ENCODE data around the gene PYROXD2. TPM values are rescaled to one million over a fixed set of nuclear protein-coding genes. Genes with fewer than 3 reads are reported as not detected.

The PYROXD2 gene
- total and polyA plus RNA-seq, 2 of the 8 experiments (the other 6 are each of a cell fraction or from before 2014, with no cell fraction given), result 3.2 to 5.4 TPM

GRCh38 chr10:98424295-98425254 lies 9.6 kb upstream of the PYROXD2 start:
- no peak overlapping the region for H3K27ac ChIP-seq (ENCODE audit: low read depth, low read length)
- no peak overlapping the region for H2BK12ac ChIP-seq (ENCODE audit: low read depth, low read length)
- no peak overlapping the region for H2AK5ac ChIP-seq (ENCODE audit: low read depth, low read length)
- H3K9ac ChIP-seq (replicated peaks in 1 of 4; ENCODE audit: extremely low read depth in 1 of 4, low read depth in 3 of 4, low read length in 3 of 4), result no peak overlapping the region
- CTCF ChIA-PET (ENCODE audit: partially characterized antibody), result interaction anchor here (0.5 to 6.6 kb wide), 62 partner anchors 10 to 863 kb away, joined by 3 to 69 read pairs (median 4); partner anchors contain the start of genes LOXL4 and PYROXD2
- no peak overlapping the region for H3K23ac ChIP-seq (ENCODE audit: insufficient read length)
- no peak overlapping the region for H3K4me2 ChIP-seq (ENCODE audit: insufficient read depth in 1 of 2, low read depth in 2 of 2, low read length in 2 of 2)
- POLR2A ChIA-PET (ENCODE audit: partially characterized antibody), result interaction anchor here (1.4 to 2.5 kb wide), 3 partner anchors 10 to 64 kb away, joined by 3 to 11 read pairs (median 11); partner anchors contain the start of gene PYROXD2
- H2AFZ ChIP-seq (ENCODE audit: low read length), result no peak overlapping the region
- H3K23me2 ChIP-seq (ENCODE audit: low read depth, low read length), result no peaks in the 10 kb centered on the region
- peaks cover 0 to 2% of the 10 kb centered on the region in 2 experiments for H4K20me1 ChIP-seq (replicated peaks in 1 of 2; ENCODE audit: control insufficient read depth in 1 of 2, insufficient read depth in 2 of 2, low read length in 2 of 2)
- H3K4me3 ChIP-seq (ENCODE audit: extremely low read depth in 1 of 4, insufficient read depth in 2 of 4, low read depth in 3 of 4, low read length in 4 of 4), result no peak overlapping the region
- H3K4ac ChIP-seq (replicated peaks; ENCODE audit: insufficient read length, low read depth, low read length), result no peak overlapping the region
- no peak overlapping the region for H2BK20ac ChIP-seq (ENCODE audit: low read length)
- 87% methylated on average over 21 of the region's 23 CpGs; no CpG with 5 or more reads in 1 of the 2 experiments for WGBS, 2 experiments (ENCODE audit: extremely low coverage in 1 of 2, insufficient coverage in 1 of 2, insufficient read length in 1 of 2, insufficient replicate concordance in 2 of 2, low coverage in 1 of 2, low lambda C conversion rate in 2 of 2, missing lambda C conversion rate in 1 of 2)
- no peak overlapping the region for H3K56ac ChIP-seq (replicated peaks; ENCODE audit: insufficient read length, low read depth, low read length)
- H2BK15ac ChIP-seq (ENCODE audit: low read length), result no peak overlapping the region
- peaks cover 0 to 7% (median 3%) of the 10 kb centered on the region in 4 experiments; a peak in 5 of 8 replicates for H3K36me3 ChIP-seq (ENCODE audit: control insufficient read depth in 2 of 4, insufficient read depth in 4 of 4, low read length in 3 of 4)
- no peaks in the 10 kb centered on the region for H3K79me2 ChIP-seq (ENCODE audit: control insufficient read depth in 1 of 2, insufficient read depth in 2 of 2, low read length in 2 of 2)
- no peak overlapping the region for H3K14ac ChIP-seq (ENCODE audit: insufficient read length)
- H2BK5ac ChIP-seq (ENCODE audit: low read depth, low read length), result no peak overlapping the region
- no peaks in the 10 kb centered on the region for H3K79me1 ChIP-seq (ENCODE audit: low read depth, low read length)
- H2BK120ac ChIP-seq (replicated peaks; ENCODE audit: low read depth, low read length), result no peak overlapping the region
- no peaks in the 10 kb centered on the region for H3K9me3 ChIP-seq (ENCODE audit: insufficient read depth in 2 of 2, low read depth in 1 of 2, low read length in 1 of 2)
- no peak overlapping the region for H4K91ac ChIP-seq (replicated peaks; ENCODE audit: insufficient read length, low read length)
- H3K27me3 ChIP-seq (replicated peaks in 1 of 4; ENCODE audit: control insufficient read depth in 3 of 4, extremely low read depth in 1 of 4, insufficient read depth in 3 of 4, low read length in 3 of 4), result no peaks in the 10 kb centered on the region
- FAIRE-seq (no peak), DNase-seq (ENCODE audit: low read depth in 1 of 2, low spot score in 2 of 2) (no peak)
- no peak overlapping the region for H3K18ac ChIP-seq (ENCODE audit: extremely low read depth, low read length)
- no peaks in the 10 kb centered on the region for H3K4me1 ChIP-seq (replicated peaks in 1 of 4; ENCODE audit: control insufficient read depth in 3 of 4, insufficient read depth in 4 of 4, low read length in 3 of 4)
- H4K8ac ChIP-seq (ENCODE audit: extremely low read depth, insufficient read depth, low read length), result no peak overlapping the region; the same call in 1 of the 2 replicates
- H4K5ac ChIP-seq (ENCODE audit: insufficient read length, low read depth, low read length), result no peak overlapping the region
- TF ChIP-seq GTF2F1 (IDR thresholded peaks at IDR 0.05; ENCODE audit: borderline replicate concordance, low read depth, low read length), result no peak
- TF ChIP-seq SAP30 (IDR thresholded peaks at IDR 0.05; ENCODE audit: insufficient read depth, insufficient replicate concordance, low read length), result no peak
- no peak for TF ChIP-seq KDM4A (IDR thresholded peaks at IDR 0.05; ENCODE audit: low read depth, low read length, severe bottlenecking)
- TF ChIP-seq SIRT6 (IDR thresholded peaks at IDR 0.05; ENCODE audit: low read length), result no peak
- TF ChIP-seq YY1 (IDR thresholded peaks at IDR 0.05; ENCODE audit: low read depth, low read length), result no peak
- TF ChIP-seq RBBP5 (IDR thresholded peaks at IDR 0.05; ENCODE audit: borderline replicate concordance, low read depth, low read length), result no peak
- no peak for TF ChIP-seq MAX (IDR thresholded peaks at IDR 0.05)
- TF ChIP-seq BACH1 (IDR thresholded peaks at IDR 0.05; ENCODE audit: low read length), result no peak
- no peak for TF ChIP-seq EGR1 (IDR thresholded peaks at IDR 0.05; ENCODE audit: borderline replicate concordance, low read depth, low read length)

All from H1 (cell line).